ENCODE measurements around the gene HACD4.

DNA sequence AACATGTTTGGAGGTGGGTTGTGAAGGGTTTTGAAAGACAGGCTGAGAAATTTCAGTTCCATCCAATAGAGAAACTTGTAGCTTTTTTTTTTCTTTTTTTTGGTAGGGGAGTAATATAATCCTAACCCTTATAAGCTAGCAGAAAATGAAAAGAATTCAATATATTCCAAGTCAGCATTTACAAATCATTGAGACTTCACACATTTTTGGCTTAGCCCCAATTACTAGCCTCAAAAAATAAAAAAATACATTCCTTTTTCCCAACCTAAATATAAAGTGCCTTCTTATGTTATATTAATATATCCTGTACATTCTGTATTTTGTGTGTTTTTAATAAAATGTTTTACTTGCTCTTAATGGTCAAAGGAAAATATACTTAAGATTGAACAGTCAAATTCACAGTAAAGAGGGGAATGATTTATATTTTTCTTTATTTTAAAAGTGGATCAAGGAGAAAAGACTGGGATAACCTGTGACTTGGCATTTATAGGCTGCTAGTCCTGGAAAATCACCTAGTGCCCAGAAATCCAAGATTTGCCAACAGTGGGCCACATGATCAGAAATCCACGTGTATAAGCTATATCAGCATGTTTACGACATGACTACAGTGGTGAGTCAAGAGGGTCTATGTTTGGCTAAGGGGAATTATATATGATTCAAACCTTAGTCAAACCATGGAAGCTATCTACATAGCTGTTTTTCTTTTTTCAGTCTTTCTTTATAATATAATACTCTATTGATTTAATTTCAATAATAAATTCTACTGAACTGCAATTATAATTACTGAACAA lies 14.5 kb downstream of the HACD4 start:
- TF ChIP-seq POLR2AphosphoS5 (IDR thresholded peaks at IDR 0.05) = no peak
- TF ChIP-seq, protein P1, sequence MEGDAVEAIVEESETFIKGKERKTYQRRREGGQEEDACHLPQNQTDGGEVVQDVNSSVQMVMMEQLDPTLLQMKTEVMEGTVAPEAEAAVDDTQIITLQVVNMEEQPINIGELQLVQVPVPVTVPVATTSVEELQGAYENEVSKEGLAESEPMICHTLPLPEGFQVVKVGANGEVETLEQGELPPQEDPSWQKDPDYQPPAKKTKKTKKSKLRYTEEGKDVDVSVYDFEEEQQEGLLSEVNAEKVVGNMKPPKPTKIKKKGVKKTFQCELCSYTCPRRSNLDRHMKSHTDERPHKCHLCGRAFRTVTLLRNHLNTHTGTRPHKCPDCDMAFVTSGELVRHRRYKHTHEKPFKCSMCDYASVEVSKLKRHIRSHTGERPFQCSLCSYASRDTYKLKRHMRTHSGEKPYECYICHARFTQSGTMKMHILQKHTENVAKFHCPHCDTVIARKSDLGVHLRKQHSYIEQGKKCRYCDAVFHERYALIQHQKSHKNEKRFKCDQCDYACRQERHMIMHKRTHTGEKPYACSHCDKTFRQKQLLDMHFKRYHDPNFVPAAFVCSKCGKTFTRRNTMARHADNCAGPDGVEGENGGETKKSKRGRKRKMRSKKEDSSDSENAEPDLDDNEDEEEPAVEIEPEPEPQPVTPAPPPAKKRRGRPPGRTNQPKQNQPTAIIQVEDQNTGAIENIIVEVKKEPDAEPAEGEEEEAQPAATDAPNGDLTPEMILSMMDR (IDR thresholded peaks at IDR 0.05) = no peak

Measured in esophagus muscularis mucosa (tissue), 3 donors.